Bronchial epithelial cell (primary cell): ENCODE data around the gene ADGRV1. TPM values are rescaled to one million over a fixed set of nuclear protein-coding genes. Genes with fewer than 3 reads are reported as not detected.

Experiments
- DNase-seq: peaks from one replicate; pipeline ENCODE4 v3.0.0-alpha.2; 2010; ENCODE audit warnings: low read depth
- FAIRE-seq: peaks from 2 replicates; lab custom pipeline; 2011; peaks lifted over from hg19 to GRCh38; lab: Jason Lieb, UNC
- H3K27me3 ChIP-seq: 2 replicates; pipeline ENCODE4 v1.5.1; 2011; ENCODE audit warnings: low read length; ENCODE audit not compliant: control insufficient read depth, insufficient read depth
- H3K36me3 ChIP-seq: 2 replicates; pipeline ENCODE4 v1.5.1; 2011; ENCODE audit warnings: low read length; ENCODE audit not compliant: control insufficient read depth, insufficient read depth
- H3K4me3 ChIP-seq: 2 replicates; pipeline ENCODE4 v1.5.1; 2011; ENCODE audit warnings: mild to moderate bottlenecking, low read depth, low read length, control low read depth
- CTCF ChIP-seq: IDR thresholded peaks from 2 replicates; pipeline ENCODE4 v1.5.1; 2011; ENCODE audit warnings: mild to moderate bottlenecking, moderate library complexity, low read length, control low read depth, inconsistent platforms; ENCODE audit not compliant: insufficient read depth, severe bottlenecking
- total RNA-seq: library from RNA; depleted of rRNA; stranded (reverse); fragments of >200 nt; gene quantifications from 2 replicates; pipeline ENCODE4 v1.2.1, GENCODE V29; 2014

ADGRV1 gene
- total RNA-seq, 1 donor from 2014 or later: 1.6 TPM

GRCh38 chr5:90878549-90879196, 320.1 kb downstream of the ADGRV1 start:
- no peaks in the 10 kb centered on the region for H3K36me3 ChIP-seq
- no peak overlapping the region for H3K4me3 ChIP-seq
- peak; percentile 65 for DNase-seq
- no peak for TF ChIP-seq CTCF
- no peak for FAIRE-seq
- H3K27me3 ChIP-seq: no peaks in the 10 kb centered on the region

GRCh38 chr5:90881626-90882150, 323.1 kb downstream of the ADGRV1 start:
- Histone ChIP-seq H3K4me3 (no peak overlapping the region), H3K36me3 (no peaks in the 10 kb centered on the region), H3K27me3 (no peaks in the 10 kb centered on the region)
- TF ChIP-seq CTCF: no peak
- FAIRE-seq (no peak), DNase-seq (no peak)

DNA sequence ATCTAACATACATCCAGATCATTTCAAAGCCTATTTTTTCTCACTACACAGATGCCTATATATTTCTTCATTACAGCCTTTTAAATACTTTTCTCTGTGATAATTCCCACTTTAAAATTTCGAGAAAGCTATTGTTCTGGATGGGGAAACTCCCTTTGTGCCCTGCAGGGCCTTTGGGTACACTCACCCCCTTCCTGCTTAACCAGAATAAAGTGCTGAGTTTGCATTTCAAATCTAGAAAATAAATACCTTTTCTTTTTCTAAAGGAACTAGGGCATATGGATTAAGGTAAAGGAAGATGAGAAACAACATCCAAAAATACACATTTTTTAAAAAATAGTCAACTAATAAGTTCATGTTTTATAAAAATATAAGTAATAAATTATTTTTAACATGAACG, 323.9 kb downstream of the ADGRV1 start:
- no peak for DNase-seq
- Histone ChIP-seq H3K36me3 (no peaks in the 10 kb centered on the region), H3K4me3 (no peak overlapping the region), H3K27me3 (no peaks in the 10 kb centered on the region)
- TF ChIP-seq CTCF: no peak
- FAIRE-seq: no peak

GRCh38 chr5:90885180-90885868, 326.7 kb downstream of the ADGRV1 start:
- FAIRE-seq: no peak
- H3K27me3 ChIP-seq: no peaks in the 10 kb centered on the region
- no peaks in the 10 kb centered on the region for H3K36me3 ChIP-seq
- no peak for DNase-seq
- TF ChIP-seq CTCF: no peak
- H3K4me3 ChIP-seq: no peak overlapping the region

- FAIRE-seq (no peak), DNase-seq (peak; percentile 92)
- Histone ChIP-seq H3K27me3 (no peaks in the 10 kb centered on the region), H3K36me3 (no peaks in the 10 kb centered on the region), H3K4me3 (no peak overlapping the region)
- TF ChIP-seq CTCF: no peak
Observed at GRCh38 chr5:90886381-90886780, 327.8 kb downstream of the ADGRV1 start.
